GM21576 (cell line): ENCODE data around the gene ZSCAN21.
A peak's percentile ranks its signal among the peaks of the same experiment; 100 is the strongest.

Source experiments
- ATAC-seq: cut with Tn5 transposase; IDR thresholded peaks from one replicate; pipeline ENCODE4 v1.9.1; 2021; ENCODE audit warnings: mild to moderate bottlenecking, moderate library complexity; ENCODE audit not compliant: unreplicated experiment

The ZSCAN21 gene

DNA sequence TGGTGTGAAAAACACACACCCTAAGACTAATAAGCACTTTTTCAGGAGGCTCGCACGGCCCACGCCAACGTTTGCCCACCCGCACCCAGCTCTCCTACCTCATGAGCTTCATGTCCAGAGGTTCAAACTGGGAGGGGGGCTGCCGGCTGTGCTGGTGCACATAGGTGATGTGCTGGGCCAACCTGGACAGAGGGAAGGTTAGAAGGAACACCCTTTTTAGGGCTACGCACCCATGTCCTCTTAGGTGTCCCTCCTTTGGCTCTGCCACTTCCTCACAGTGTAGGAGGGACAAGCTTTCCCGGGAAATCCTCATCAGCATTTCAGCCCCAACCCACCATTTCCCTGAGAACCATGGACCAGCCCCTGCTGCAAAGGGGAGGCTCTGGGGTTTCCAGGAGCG is 45.7 kb downstream of the ZSCAN21 start:
- ATAC-seq = no peak

DNA sequence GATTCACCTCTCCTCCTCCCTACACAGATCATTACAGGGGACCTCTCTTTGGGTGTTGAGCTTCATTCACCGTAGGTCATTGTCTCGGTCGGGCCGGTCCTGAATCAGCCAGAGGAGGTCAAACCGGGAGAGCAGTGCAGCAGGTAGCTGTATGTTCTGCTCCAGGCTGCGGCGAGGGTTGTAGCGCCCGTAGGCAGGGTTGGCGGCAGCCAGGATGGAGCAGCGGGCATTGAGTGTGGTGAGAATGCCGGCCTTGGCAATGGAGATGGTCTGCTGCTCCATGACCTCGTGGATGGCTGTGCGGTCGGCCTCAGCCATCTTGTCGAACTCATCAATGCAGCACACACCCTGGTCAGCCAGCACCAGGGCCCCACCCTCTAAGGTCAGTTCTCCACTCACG is 46.1 kb downstream of the ZSCAN21 start:
- no peak for ATAC-seq

DNA sequence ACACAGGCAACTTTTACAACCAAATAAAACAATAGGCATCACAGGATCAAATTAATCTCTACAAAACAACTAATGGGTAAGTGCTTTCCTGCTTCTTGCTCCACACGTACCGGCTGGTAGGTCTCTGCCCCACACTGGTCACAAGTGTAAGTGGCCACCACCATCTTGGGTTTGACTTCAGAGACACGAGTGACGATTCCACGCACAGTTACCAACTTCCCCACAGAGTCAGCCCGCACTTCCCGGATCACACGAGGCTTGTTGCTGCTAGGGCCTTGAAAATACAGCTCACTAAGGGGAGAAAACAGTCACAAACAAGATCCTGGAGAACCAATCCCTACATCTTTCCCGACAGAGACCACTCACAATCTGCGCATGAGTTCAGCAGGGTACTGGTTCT is 49.3 kb downstream of the ZSCAN21 start:
- no peak for ATAC-seq

DNA sequence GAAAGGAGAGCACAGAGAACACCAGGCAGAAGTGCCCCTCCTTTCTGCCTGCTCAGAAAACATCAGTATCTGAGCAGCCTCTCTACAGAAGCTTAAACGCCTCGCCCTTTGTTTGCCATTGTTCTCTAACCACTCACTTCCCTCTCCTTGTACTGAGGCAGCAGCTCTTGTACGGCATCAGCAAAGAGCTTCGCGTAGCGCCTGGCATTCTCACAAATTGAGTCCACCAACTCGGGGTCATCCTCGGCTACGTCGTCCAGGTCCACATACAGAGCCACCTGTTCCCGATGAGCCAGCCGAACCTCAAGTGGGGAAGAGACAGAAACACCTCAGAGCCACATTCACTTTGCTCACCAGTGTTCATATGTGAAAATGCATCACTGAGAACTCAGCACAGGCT is 49.9 kb downstream of the ZSCAN21 start:
- ATAC-seq = no peak

DNA sequence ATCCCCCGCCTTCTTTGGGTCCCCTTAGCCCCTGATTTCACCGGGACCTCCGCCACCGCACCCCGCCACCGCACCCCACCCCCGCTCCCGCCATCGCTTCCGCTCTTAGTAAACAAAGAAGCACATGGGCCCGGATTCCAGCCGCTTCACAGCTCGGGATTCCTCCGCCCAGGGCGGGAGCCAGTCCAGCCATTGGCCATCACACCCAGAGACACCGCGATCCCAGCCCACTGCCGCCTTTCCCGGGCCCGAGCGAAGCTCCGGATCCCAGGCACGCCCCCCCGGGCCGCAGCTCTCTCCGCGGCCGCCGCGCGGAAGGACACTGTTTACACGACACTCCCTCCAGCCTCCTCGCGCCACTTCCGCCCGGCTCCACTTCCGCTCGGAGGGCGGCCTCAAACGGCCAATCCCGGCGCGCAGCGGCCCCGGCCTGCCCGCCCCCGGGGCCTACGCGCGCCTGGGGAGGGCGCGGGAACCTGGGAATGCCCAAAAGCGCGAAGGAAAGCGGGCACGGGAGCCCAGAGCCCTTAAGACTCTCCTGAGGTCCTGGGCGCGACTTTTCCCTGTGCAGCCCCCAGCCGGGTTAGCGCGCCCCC is 50.9 kb downstream of the ZSCAN21 start:
- peak; percentile 67 for ATAC-seq

DNA sequence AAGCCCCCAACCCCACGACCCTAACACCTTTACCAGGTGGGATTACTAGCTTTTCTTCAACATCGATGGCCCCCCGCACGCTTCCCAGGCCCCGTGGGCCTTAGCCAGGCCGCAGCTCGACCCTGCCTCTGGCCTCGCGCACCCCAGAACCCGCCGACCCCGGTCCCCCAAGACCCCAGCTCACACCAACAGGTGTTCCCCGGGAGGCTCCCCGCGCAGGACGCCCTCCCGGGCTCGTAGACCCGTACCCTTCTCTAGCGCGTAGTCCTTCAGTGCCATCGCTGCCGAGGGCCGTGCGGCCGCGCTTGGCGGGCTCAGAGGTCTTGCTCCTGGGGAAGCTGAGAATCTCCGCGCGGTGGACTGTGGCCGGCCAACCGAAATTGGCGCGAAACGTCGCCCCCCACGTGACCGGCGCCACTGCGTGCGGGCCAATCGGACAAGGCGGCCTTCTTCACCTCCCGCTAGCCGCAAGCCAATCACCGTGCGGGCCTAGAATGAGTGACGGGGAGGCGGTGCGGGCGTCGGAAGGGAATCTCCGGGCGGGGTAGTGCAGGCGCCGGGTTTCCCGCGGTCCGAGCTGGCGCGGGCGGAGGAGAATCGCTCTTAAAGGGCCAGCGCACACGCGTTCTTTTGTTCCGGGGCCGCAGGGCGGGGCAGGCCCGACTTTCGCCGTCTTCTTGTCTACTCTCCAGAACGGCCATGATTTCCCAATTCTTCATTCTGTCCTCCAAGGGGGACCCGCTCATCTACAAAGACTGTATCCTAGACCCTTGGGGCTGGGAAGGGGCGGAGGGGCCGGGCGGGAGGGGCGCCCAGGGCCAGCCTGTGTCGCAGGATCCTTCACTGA is 51.7 kb downstream of the ZSCAN21 start, which contains the start of the genes AP4M1 and MCM7:
TSS of gene AP4M1 (plus strand) at position 628 of the 847 bp plus-strand sequence. CDS start at position 700, 72 bp downstream.
TSS of gene MCM7 (minus strand) at position 382 of the 847 bp plus-strand sequence. CDS start at position 279, 103 bp downstream.
- ATAC-seq = peak; percentile 86

DNA sequence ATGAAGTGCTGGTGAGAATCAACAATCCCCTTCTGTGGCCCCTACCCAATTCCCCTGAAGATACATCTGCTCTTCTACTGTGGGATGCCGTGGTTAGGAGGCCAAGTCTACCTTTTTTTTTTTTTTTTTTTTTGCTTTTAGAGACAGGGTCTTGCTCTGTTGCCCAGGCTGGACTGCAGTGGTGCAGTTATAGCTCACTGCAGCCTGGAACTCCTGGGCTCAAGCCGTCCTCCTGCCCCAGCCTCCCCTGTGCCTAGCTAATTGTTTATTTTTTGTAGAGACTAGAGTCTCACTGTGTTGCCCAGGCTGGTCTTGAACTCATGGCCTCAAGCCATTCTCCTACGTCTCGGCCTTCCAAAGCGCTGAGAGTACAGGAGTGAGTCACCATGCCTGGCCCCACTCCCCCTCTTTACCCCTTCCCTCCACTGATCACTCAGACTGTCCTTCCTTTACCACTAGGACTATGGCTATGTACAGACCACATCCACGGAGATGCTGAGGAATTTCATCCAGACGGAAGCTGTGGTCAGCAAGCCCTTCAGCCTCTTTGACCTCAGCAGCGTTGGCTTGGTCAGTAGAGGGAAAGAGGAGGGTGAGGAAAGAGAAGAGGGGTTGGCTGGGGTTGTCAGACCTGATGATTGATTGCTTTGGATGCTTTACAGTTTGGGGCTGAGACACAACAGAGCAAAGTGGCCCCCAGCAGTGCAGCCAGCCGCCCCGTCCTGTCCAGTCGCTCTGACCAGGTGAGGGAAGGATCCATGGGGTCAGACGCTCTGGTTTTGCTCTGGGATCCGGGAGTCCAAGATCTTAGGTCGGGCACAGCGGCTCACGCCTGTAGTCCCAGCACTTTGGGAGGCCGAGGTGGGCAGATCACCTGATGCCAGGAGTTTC is 53.6 kb downstream of the ZSCAN21 start:
- no peak for ATAC-seq

DNA sequence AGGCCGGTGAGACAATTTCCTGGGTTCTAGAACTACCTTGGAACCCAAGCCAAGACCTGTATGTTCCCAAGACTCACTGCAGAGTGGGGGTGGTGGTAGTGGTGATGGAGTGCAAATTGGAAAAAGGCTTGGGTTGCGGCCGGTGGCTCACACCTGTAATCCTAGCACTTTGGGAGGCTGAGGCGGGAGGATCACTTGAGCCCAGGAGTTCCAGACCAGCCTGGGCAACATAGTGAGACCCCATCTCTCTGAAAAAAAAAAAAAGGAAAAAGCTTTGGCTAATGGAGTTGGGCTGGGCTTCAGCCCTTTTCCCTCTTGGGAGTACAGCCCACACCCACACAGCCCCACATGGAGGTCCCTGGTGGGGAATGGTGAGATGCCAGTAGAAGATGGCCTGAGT is 56.0 kb downstream of the ZSCAN21 start:
- ATAC-seq = no peak

DNA sequence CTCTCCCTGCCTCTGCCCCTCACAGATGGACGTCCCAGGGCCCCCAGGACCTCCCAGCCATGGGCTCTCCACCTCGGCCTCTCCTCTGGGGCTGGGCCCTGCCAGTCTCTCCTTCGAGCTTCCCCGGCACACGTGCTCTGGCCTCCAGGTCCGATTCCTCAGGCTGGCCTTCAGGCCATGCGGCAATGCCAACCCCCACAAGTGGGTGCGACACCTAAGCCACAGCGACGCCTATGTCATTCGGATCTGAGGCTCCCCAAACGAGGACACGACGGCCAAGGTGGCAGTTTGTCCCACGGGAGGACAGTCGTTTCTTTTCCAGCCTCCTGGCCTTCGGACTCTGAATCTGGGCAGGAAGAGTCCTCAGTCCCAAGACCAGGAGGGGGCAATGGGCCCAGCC is 57.1 kb downstream of the ZSCAN21 start:
- no peak for ATAC-seq

DNA sequence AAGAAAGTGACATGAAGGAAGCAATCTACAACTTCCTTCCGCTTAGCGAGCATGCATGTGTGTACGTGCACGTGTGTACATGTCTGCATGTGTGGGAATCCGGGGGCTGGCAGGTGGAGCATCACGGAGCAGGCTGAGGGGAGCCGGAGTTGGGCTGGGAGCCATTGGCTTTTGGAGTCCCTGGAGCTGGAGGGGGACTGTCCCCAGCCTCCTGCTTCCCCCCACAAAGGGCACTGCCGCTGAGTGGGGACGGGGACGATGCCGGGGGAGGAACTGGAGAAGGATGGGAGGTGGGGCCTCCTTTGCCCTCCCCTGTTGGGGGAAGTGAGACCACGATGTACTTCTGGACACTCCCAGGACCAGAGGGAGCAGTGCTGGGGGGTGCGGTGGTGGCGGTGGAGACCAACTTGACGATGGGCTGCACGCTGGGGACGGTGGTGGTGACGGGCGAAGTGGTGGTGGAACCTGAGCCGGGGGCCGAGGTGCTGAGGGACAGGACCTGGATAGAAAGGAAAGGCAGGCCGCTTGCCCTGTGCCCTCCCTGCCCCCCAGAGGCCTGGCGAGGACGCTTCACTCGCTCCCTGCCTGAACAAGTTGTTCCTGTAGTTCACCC is 57.7 kb downstream of the ZSCAN21 start:
- ATAC-seq = no peak

DNA sequence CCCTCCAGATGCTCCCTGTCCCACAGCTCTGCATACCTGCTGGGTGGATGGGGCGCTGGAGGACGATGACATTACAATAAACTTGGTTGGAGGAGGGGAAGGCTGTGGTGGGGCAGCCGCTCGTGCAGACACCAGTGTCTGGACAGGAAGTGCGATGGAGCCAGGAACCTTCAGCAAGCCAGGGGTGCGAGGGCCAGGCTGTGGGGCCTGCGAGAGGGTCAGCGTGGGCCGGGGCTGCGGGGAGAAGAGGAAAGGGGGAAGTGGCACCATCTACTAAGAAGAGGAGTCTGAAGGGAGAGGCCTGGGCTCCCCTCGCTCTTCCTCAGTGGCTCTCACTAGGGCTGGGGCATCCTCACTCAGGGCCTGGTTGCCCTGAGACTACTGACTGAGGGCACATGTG is 58.3 kb downstream of the ZSCAN21 start:
- no peak for ATAC-seq

DNA sequence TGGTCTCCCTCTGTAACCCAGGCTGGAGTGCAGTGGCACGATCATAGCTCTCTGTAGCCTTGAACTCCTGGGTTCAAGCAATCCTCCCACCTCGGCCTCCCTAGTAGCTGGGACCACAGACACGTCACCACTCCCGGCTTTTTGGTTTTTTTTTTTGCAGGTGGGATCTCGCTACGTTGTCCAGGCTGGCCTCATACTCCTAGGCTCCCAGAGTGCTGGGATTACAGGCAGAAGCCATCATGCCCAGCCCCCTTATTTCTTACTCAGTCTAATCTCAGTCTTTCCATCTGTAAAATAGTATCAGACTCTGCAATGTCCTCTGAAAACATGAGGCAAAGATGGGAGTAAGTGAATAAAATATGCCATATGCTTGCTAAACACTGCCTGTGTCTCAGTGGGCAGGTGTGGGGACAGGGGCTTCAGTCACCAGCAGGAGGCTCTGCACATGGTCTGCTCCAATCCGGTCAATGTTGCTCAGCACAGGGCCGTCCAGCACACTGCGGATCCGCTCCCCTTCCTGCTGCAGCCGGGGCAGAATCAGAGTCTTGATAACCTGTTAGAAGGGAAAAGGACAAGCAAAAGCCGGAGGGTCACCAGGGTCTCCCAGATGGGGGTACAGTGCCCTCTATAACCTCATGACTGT is 60.1 kb downstream of the ZSCAN21 start:
- ATAC-seq = no peak

DNA sequence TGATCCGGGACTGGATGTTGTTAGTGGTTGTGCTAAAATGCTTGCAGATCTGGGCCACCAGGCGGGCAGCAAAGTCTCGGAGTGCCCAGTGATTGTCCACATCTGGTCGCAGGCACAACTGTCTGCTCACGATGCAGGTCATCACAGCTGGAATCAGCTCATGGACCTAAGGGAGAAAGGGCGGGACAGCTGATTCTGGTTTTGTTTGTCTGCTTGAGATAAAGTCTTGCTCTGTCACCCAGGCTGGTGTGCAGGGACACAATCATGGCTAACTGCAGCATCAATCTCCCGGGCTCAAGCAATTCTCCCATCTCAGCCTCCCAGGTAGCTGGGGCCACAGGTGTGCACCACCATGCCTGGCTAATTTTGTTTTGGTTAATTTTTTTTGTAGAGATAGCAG is 61.6 kb downstream of the ZSCAN21 start:
- no peak for ATAC-seq

DNA sequence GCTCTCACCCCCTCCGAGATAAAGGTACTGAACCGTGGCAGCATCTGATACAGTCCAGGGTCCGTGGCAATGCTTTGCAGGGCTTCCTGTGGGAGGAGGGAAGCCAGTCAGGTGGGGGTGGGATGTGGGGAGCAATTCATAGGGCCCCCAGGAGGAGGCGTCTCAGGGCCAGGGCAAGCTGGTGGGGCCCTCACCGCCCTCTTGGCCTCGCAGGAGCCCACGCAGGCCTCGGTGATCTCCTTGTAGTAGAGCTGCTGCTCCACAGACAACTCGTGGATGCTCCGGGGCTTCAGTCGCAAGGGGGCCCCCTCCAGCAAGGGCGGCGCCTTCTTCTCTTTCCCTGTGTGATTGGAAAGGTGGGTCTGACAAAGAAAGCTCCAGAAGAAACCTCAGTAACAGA is 62.3 kb downstream of the ZSCAN21 start:
- ATAC-seq = no peak
